ENCODE measurements around the gene COL16A1.
A peak's percentile ranks its signal among the peaks of the same experiment; 100 is the strongest.

COL16A1 gene

DNA sequence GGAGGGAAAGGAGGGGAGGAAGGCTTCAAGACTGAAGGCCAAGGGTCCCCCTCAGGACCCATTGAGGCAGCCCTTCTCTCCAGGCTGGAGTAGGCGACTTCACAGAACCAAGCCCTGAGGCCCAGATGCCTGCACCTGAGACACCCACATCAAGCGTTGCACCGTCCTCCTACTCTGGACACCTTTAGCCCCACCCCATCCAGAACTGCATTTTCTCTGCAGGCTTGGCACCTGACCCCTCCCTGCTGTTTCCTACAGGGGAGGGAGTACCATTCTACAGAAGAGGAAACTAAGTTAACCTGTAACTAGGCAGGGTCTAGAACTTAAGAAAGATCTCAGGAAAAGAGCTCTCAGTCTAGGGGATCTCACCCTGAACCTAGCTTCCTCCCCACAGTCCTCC is 71.2 kb downstream of the COL16A1 start:
- Histone ChIP-seq H3K4me1 (ENCODE audit: control insufficient read depth, low read depth, low read length) (no peaks in the 10 kb centered on the region), H3K56ac (ENCODE audit: low read length) (no peak overlapping the region), H3K18ac (ENCODE audit: low read length) (no peak overlapping the region), H2BK5ac (ENCODE audit: low read length) (no peak overlapping the region), H3K27me3 (ENCODE audit: insufficient read depth, low read length, poor library complexity) (no peaks in the 10 kb centered on the region), H3K9ac (ENCODE audit: low read length) (no peak overlapping the region), H3K79me2 (ENCODE audit: control insufficient read depth, insufficient read depth, low read length) (peaks cover 2% of the 10 kb centered on the region), H2BK15ac (replicated peaks; ENCODE audit: low read depth) (no peak overlapping the region), H2BK120ac (ENCODE audit: low read depth, low read length) (no peak overlapping the region), H4K8ac (ENCODE audit: low read depth, low read length) (no peak overlapping the region), H3K27ac (ENCODE audit: low read depth, low read length) (no peak overlapping the region), H3K4me2 (ENCODE audit: low read length) (no peak overlapping the region), H4K5ac (ENCODE audit: low read length) (no peak overlapping the region), H3K36me3 (ENCODE audit: control insufficient read depth, insufficient read depth, low read length) (peaks cover 2% of the 10 kb centered on the region), H3K4ac (ENCODE audit: low read depth, low read length) (no peak overlapping the region), H2AK5ac (ENCODE audit: low read length) (no peak overlapping the region), H3K79me1 (ENCODE audit: low read length) (peaks cover 3% of the 10 kb centered on the region), H3K23ac (ENCODE audit: low read length) (no peak overlapping the region), H3K4me3 (ENCODE audit: low read length) (no peak overlapping the region)
- DNase-seq = no peak
- WGBS (ENCODE audit: extremely low coverage, insufficient coverage, low lambda C conversion rate) = no CpG with 5 or more reads among the region's 3 CpGs

- no peak overlapping the region for H3K4me3 ChIP-seq (ENCODE audit: low read length)
- DNase-seq = no peak
- H3K36me3 ChIP-seq (ENCODE audit: control insufficient read depth, insufficient read depth, low read length) = peaks cover 2% of the 10 kb centered on the region
- no peak overlapping the region for H4K5ac ChIP-seq (ENCODE audit: low read length)
- no peak overlapping the region for H2BK5ac ChIP-seq (ENCODE audit: low read length)
- H3K18ac ChIP-seq (ENCODE audit: low read length) = no peak overlapping the region
- no peaks in the 10 kb centered on the region for H3K4me1 ChIP-seq (ENCODE audit: control insufficient read depth, low read depth, low read length)
- H3K9ac ChIP-seq (ENCODE audit: low read length) = no peak overlapping the region
- H3K56ac ChIP-seq (ENCODE audit: low read length) = no peak overlapping the region
- H3K79me2 ChIP-seq (ENCODE audit: control insufficient read depth, insufficient read depth, low read length) = no peaks in the 10 kb centered on the region
- no peaks in the 10 kb centered on the region for H3K27me3 ChIP-seq (ENCODE audit: insufficient read depth, low read length, poor library complexity)
- no peaks in the 10 kb centered on the region for H3K79me1 ChIP-seq (ENCODE audit: low read length)
- no peak overlapping the region for H3K4ac ChIP-seq (ENCODE audit: low read depth, low read length)
- H3K27ac ChIP-seq (ENCODE audit: low read depth, low read length) = no peak overlapping the region
- H4K8ac ChIP-seq (ENCODE audit: low read depth, low read length) = no peak overlapping the region
- H3K23ac ChIP-seq (ENCODE audit: low read length) = no peak overlapping the region
- H2AK5ac ChIP-seq (ENCODE audit: low read length) = no peak overlapping the region
- H2BK15ac ChIP-seq (replicated peaks; ENCODE audit: low read depth) = no peak overlapping the region
- no peak overlapping the region for H3K4me2 ChIP-seq (ENCODE audit: low read length)
- no CpG with 5 or more reads among the region's 6 CpGs for WGBS (ENCODE audit: extremely low coverage, insufficient coverage, low lambda C conversion rate)
- no peak overlapping the region for H2BK120ac ChIP-seq (ENCODE audit: low read depth, low read length)
Measured at GRCh38 chr1:31628931-31629556, 74.8 kb downstream of the COL16A1 start.

DNA sequence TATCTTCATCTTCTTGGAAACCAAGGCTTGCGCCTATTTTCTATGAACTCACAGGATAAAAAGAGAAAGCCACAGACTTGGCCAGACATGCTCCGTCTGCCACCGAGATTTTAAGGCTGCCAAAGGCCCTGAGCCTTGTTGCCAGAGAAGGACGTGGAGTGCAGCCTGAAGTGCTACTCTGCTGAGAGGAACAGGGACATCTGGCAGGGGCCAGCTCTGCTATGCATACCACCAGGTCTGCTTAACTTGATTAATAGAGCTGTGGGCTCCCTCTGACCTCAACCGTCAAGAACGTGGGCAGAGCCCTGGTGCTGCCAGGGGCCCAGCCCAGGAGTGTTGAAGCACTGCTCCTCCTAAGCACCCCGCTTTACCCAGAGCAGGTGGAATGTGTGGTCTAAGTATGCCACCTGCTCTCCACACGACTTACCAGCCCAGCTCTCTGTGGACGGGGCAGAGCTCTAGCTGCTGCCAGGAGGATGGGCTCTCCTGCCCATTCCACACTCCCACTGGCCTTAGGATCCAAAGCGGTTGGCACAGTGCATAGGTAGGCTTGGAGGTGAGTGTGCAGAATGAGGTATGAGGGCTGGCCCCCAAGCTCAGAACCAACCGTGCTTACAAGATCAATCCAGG is 75.8 kb downstream of the COL16A1 start:
- H4K5ac ChIP-seq (ENCODE audit: low read length) = no peak overlapping the region
- no peak overlapping the region for H2AK5ac ChIP-seq (ENCODE audit: low read length)
- H3K18ac ChIP-seq (ENCODE audit: low read length) = no peak overlapping the region
- no peaks in the 10 kb centered on the region for H3K79me1 ChIP-seq (ENCODE audit: low read length)
- no CpG with 5 or more reads among the region's 11 CpGs for WGBS (ENCODE audit: extremely low coverage, insufficient coverage, low lambda C conversion rate)
- no peak for DNase-seq
- H3K4ac ChIP-seq (ENCODE audit: low read depth, low read length) = no peak overlapping the region
- no peak overlapping the region for H3K56ac ChIP-seq (ENCODE audit: low read length)
- no peaks in the 10 kb centered on the region for H3K79me2 ChIP-seq (ENCODE audit: control insufficient read depth, insufficient read depth, low read length)
- H3K36me3 ChIP-seq (ENCODE audit: control insufficient read depth, insufficient read depth, low read length) = peaks cover 2% of the 10 kb centered on the region
- H2BK120ac ChIP-seq (ENCODE audit: low read depth, low read length) = no peak overlapping the region
- no peak overlapping the region for H3K27ac ChIP-seq (ENCODE audit: low read depth, low read length)
- no peaks in the 10 kb centered on the region for H3K27me3 ChIP-seq (ENCODE audit: insufficient read depth, low read length, poor library complexity)
- H3K23ac ChIP-seq (ENCODE audit: low read length) = no peak overlapping the region
- H3K9ac ChIP-seq (ENCODE audit: low read length) = no peak overlapping the region
- no peak overlapping the region for H3K4me2 ChIP-seq (ENCODE audit: low read length)
- H3K4me1 ChIP-seq (ENCODE audit: control insufficient read depth, low read depth, low read length) = no peaks in the 10 kb centered on the region
- no peak overlapping the region for H3K4me3 ChIP-seq (ENCODE audit: low read length)
- no peak overlapping the region for H2BK15ac ChIP-seq (replicated peaks; ENCODE audit: low read depth)
- no peak overlapping the region for H2BK5ac ChIP-seq (ENCODE audit: low read length)
- H4K8ac ChIP-seq (ENCODE audit: low read depth, low read length) = no peak overlapping the region

GRCh38 chr1:31627301-31627929 is 76.4 kb downstream of the COL16A1 start:
- DNase-seq = no peak
- H3K56ac ChIP-seq (ENCODE audit: low read length) = no peak overlapping the region

GRCh38 chr1:31626223-31627207 is 77.3 kb downstream of the COL16A1 start:
- Histone ChIP-seq H2AK5ac (ENCODE audit: low read length) (no peak overlapping the region), H3K27me3 (ENCODE audit: insufficient read depth, low read length, poor library complexity) (no peaks in the 10 kb centered on the region), H3K4me2 (ENCODE audit: low read length) (no peak overlapping the region), H4K5ac (ENCODE audit: low read length) (no peak overlapping the region), H3K56ac (ENCODE audit: low read length) (no peak overlapping the region), H3K4me3 (ENCODE audit: low read length) (no peak overlapping the region), H3K23ac (ENCODE audit: low read length) (no peak overlapping the region), H3K36me3 (ENCODE audit: control insufficient read depth, insufficient read depth, low read length) (peaks cover 2% of the 10 kb centered on the region), H3K4ac (ENCODE audit: low read depth, low read length) (no peak overlapping the region), H3K18ac (ENCODE audit: low read length) (no peak overlapping the region), H2BK5ac (ENCODE audit: low read length) (no peak overlapping the region), H2BK120ac (ENCODE audit: low read depth, low read length) (no peak overlapping the region), H2BK15ac (replicated peaks; ENCODE audit: low read depth) (no peak overlapping the region), H3K79me1 (ENCODE audit: low read length) (no peaks in the 10 kb centered on the region), H3K79me2 (ENCODE audit: control insufficient read depth, insufficient read depth, low read length) (no peaks in the 10 kb centered on the region), H3K4me1 (ENCODE audit: control insufficient read depth, low read depth, low read length) (no peaks in the 10 kb centered on the region), H3K9ac (ENCODE audit: low read length) (no peak overlapping the region), H4K8ac (ENCODE audit: low read depth, low read length) (no peak overlapping the region), H3K27ac (ENCODE audit: low read depth, low read length) (no peak overlapping the region)
- DNase-seq = peak; percentile 24
- no CpG with 5 or more reads among the region's 23 CpGs for WGBS (ENCODE audit: extremely low coverage, insufficient coverage, low lambda C conversion rate)

More at GRCh38 chr1:31627301-31627929, 76.4 kb downstream of the COL16A1 start:
- Histone ChIP-seq H3K18ac (ENCODE audit: low read length) (no peak overlapping the region), H3K79me2 (ENCODE audit: control insufficient read depth, insufficient read depth, low read length) (no peaks in the 10 kb centered on the region), H3K4ac (ENCODE audit: low read depth, low read length) (no peak overlapping the region), H3K9ac (ENCODE audit: low read length) (no peak overlapping the region), H2BK120ac (ENCODE audit: low read depth, low read length) (no peak overlapping the region), H3K23ac (ENCODE audit: low read length) (no peak overlapping the region), H2BK5ac (ENCODE audit: low read length) (no peak overlapping the region), H2BK15ac (replicated peaks; ENCODE audit: low read depth) (no peak overlapping the region), H4K5ac (ENCODE audit: low read length) (no peak overlapping the region), H2AK5ac (ENCODE audit: low read length) (no peak overlapping the region), H3K4me3 (ENCODE audit: low read length) (no peak overlapping the region), H3K4me1 (ENCODE audit: control insufficient read depth, low read depth, low read length) (no peaks in the 10 kb centered on the region), H3K27ac (ENCODE audit: low read depth, low read length) (no peak overlapping the region), H3K27me3 (ENCODE audit: insufficient read depth, low read length, poor library complexity) (no peaks in the 10 kb centered on the region), H3K79me1 (ENCODE audit: low read length) (no peaks in the 10 kb centered on the region), H4K8ac (ENCODE audit: low read depth, low read length) (no peak overlapping the region), H3K36me3 (ENCODE audit: control insufficient read depth, insufficient read depth, low read length) (peaks cover 2% of the 10 kb centered on the region), H3K4me2 (ENCODE audit: low read length) (no peak overlapping the region)
- WGBS (ENCODE audit: extremely low coverage, insufficient coverage, low lambda C conversion rate) = no CpG with 5 or more reads among the region's 13 CpGs
